Dedifferentiated amniotic fluid mesenchymal stem cell (primary cell): ENCODE data around the gene RNF126.
A peak's percentile ranks its signal among the peaks of the same experiment; 100 is the strongest.
"Not testable (repeated sequence)": the region's sequence is repeated elsewhere in the genome, so short reads cannot be mapped to it uniquely, and the experiment has no call there.

Source experiments
- DNase-seq: peaks from one replicate; pipeline ENCODE4 v3.0.0-alpha.2; 2016; ENCODE audit errors: extremely low spot score

Gene RNF126

GRCh38 chr19:662962-663681 is at the start of gene RNF126:
Gene RNF126 (minus strand): TSS chr19:663214. CDS start chr19:663121, 93 bp downstream.
- peak; percentile 84 for DNase-seq

GRCh38 chr19:711254-711653 is 48.2 kb upstream of the RNF126 start:
- no peak for DNase-seq

- no peak for DNase-seq
Measured at GRCh38 chr19:710767-711166, 47.8 kb upstream of the RNF126 start.

GRCh38 chr19:709965-710571 is 47.1 kb upstream of the RNF126 start:
- no peak for DNase-seq

DNA sequence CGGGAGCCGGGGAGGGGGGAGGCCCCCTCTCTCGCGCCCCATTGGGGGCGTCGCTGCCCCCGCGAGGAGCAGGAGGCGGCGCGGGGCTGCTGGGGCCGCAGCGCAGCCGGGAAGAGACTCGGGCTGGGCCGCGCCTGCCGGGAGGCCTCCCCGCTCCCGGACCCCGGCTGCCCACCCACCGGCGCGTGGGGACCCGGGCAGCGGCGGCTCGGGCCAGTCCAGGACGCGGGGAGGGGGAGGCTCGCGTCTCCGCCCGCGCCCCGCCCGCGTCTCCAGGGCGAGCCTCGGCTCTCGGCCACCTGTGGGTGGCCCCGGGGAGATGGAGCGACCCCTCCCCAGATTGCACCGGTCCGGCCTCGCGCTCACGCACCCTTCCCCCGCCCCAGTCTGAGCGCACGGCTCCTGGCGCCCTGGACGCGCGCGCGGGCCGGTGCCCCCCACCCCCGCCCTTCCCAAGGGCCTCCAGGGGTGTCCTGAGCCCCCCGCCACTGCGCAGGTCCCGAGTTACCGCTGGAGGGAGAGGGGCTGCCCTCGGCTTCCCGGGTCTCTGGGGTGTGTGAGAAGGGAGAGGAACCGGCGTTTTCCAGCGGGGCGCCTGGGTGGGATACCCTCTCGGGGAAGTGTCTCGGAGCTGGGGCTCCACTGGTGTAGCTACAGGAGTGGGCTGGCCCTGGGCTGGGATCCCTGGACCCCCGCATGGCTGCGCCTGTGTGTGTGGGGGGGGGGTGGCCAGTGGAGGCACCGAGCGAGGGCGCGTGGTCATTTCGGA is 46.4 kb upstream of the RNF126 start:
- no peak for DNase-seq

- DNase-seq, result no peak
Measured at GRCh38 chr19:708154-709143, 45.4 kb upstream of the RNF126 start, which contains the start of gene PALM. Gene PALM (plus strand): TSS chr19:708935. CDS start chr19:709147, 212 bp downstream.

DNA sequence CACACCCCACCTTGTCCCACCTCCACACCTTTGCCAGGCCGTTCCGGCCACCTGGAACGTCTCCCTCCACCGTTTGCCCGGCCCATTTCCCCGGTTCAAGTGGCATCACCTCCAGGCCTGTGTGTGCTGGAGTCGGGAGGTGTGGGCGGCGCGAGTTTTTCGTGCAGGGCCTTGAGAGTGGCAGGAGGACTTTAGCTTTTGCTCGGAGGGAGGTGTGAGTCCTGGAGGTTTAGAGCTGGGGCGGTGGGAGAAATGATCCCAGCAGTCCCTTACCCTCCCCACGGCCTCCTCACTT is 41.4 kb upstream of the RNF126 start:
- DNase-seq, result no peak

DNA sequence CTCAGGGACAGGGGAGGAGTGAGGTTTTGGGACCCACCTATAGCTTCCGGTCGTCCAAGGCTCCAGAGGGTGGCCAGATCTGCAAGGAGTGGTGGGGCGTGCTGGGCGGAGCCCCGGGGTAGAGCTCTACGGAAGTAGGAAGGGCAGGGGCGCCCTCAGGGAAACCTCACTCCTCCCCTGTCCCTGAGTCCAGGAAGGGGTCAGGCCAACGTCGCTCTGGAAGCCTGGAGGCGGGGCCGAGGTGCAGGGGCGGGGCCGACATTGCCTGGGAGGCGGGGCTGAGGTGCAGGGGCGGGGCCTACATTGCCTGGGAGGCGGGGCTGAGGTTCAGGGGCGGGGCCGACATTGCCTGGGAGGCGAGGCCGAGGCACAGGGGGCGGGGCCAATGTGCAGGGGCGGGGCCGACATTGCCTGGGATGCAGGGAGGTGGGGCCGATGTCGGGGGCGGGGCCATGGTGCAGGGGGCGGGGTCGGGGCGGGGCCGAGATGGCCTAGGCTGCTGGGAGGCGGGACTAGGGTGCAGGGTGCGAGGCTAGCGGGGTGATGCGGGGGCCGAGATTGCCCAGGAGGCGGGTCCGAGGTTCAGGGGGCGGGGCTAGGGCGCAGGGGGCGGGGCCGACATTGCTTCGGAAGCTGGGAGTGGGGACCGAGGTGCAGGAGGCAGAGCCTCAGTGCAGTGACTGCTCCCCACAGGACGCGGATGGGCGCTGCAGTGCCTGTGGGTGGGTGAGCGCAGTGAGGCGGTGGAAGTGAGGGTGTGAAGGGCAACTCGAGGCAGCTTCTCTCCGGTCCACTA is 40.8 kb upstream of the RNF126 start:
- no peak for DNase-seq

- DNase-seq, result no peak
Measured at GRCh38 chr19:703329-703650, 40.3 kb upstream of the RNF126 start.

- DNase-seq, result not testable (repeated sequence)
Measured at GRCh38 chr19:702847-703246, 39.8 kb upstream of the RNF126 start.

GRCh38 chr19:699885-700284 is 36.9 kb upstream of the RNF126 start:
- DNase-seq, result not testable (repeated sequence)

DNA sequence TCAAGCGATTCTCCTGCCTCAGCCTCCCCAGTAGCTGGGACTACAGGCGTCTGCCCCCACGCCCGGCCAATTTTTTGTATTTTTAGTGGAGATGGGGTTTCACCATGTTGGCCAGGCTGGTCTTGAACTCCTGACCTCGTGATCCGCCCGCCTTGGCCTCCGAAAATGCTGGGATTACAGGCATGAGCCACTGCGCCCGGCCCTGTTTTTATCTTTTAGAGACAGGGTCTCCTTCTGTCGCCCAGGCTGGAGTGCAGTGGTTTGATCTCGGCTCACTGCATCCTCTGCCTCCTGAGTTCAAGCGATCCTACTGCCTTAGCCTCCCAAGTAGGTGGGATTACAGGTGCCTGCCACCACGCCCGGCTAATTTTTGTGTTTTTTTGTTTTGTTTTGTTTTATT is 35.5 kb upstream of the RNF126 start:
- not testable (repeated sequence) for DNase-seq

DNA sequence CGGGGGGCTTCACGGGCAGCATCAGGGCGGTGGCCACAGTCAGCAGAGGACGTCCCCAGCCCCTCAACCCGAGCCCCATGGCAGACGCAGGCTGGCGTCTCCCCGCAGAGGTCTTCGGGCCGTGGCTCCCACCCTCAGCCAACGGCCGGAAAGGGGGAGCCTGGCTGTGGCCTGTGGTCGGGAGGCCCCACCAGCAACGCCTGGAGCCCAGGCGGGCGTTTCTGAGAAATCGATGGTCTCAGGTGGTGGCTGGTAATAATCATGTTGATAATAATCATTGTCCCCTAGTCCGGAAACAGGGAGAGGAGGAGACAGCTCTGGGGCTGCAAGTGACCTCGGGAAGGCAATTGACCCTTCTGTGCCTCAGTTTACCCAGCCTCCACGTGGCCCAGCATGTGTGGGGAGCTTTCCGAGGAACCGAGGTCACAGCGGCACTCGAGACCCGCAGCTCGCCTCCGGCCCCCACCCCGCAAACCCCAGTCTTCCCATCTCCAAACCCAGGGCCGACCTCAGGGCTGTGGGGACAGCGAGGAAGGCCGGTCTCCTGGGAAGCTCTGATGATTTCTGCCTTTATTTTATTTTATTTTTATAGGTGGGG is 32.4 kb upstream of the RNF126 start, which contains the start of gene PRSS57:
PRSS57 (minus strand) TSS at position 101 of the 598 bp plus-strand sequence; CDS start at position 79, 22 bp downstream.
- DNase-seq, result no peak

DNA sequence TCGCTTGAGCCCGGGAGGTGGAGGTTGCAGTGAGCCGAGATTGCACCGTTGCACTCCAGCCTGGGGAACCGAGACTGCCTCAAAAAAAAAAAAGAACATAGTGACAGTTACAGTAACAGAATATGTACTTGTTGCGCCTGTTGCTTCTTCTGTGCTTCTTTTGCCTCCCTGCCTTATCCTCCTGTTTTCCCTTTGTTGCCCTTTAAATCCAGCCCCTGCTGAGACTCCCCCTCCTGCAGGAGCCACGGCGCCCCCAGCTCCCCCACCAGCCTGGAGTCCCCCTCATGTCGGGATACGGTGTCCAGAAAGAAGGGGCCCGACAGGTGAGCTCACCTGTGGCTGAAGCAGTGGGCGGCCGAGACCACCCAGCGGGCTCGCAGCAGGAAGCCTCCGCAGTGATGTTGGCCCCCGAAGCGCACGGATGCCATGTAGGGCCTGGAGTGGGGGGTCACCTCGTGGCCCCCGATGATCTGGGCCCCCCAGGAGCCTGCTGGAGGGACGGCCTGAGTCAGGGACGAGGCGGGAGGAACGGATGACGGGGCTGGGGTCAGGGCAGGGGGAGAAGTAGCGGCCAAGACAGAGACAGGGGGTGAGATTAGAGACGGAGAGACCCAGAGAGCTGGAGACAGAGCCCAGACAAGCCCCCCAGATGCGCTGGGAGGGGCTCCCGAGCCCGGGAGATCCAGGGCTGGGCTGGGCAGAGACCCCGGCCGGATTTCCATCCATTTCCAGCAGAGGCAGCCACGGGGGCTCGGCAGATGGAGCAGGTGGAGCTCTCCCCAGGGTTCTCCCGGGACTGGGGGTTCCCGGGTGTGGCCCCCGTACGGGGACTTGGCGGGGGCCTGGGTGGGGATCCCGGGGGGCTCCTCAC is 31.7 kb upstream of the RNF126 start:
- DNase-seq, result no peak

- DNase-seq, result no peak
Measured at GRCh38 chr19:690203-690602, 27.2 kb upstream of the RNF126 start.

GRCh38 chr19:688992-689391 is 26.0 kb upstream of the RNF126 start:
- DNase-seq, result no peak

DNA sequence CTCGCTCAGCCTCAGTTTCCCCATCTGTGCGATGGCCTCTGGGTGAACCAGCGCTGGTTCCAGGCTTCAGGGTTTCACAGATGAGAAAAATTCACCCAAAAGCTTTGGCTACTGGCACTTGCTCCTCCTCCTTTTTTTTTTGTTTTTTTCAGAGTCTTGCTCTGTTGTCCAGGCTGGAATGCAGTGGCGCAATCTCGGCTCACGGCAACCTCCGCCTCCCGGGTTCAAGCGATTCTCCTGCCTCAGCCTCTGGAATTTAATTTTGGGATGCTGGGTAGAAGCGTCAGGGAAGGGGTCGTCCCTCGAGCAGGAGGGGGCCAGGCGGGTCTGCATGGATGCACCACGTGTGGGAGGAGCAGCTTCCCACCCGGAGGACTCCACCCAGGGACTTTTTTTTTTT is 25.2 kb upstream of the RNF126 start:
- DNase-seq, result no peak

GRCh38 chr19:687569-688166 is 24.7 kb upstream of the RNF126 start:
- no peak for DNase-seq
